ENCODE results near the gene BET1.
"Not testable (repeated sequence)": the region's sequence is repeated elsewhere in the genome, so short reads cannot be mapped to it uniquely, and the experiment has no call there.

BET1 gene

DNA sequence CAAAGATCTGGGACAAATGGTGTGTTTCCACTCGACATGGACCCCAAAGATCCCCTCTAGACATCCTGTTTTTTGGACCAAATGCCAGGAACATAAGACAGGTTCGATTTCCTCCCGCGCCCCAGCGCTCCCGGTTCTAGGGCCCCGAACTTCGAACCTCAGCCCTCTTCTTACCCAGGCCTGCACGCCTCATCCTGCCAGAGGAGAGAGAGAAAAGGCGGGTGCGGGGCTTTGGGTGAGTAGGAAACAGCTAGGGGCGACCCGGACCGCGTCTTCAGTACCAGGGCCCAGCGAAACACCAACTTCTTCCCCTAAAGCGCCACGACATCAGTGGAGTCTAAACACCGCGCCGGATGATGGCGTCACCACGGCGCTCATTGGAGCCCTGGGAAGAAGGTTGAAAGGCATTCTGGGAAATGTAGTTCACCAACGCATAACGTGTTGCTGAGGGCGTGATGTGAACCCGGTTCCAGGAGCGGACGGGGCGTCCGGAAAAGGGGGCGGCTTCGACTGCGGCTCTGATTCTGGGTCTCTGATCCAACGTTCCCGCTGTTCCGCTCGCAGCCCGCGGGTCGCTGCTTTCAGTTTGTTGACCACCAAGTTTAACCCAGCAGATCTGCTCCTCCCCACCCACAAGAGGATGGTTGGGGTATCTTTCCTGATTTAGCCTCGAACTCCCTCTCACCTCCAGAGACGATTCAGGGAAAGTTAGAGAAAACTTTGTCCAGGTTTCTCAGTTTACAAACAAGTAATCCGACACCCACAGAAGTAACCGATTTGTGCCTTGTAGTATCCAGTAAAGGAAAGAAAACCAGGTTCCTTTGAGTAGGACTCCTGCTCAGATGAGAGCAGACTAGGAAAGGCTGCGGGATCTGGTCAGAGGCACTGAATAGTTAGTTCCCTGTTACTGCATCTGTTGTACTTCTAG is at the start of gene BET1:
TSS of gene BET1 (minus strand) at position 332 of the 928 bp plus-strand sequence. CDS start at position 193, 139 bp downstream.
- peak; percentile 91 for DNase-seq

- DNase-seq = no peak
These were observed 49.4 kb upstream of the BET1 start for GRCh38 chr7:94053532-94053931.

- DNase-seq = no peak
These were observed 48.4 kb upstream of the BET1 start for GRCh38 chr7:94052398-94053180.

DNA sequence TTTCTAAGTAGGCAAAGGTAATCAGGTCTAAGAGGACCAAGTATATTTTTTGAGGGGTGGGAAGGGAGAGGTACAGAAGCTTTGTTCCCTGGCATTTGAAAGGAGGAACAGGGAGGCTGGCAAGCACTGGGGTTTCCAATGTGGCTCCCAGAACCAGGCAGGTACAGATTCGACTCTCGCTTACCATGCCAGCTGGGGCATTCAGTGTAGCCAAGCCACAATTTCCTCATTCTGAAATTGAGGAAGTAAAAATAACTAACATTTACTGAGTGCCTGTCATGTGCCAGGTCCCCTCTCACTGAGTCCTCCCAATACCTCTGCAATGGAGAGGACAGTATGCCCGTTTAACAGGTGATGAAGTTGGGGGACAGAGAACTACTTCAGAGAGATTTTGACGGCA is 45.9 kb upstream of the BET1 start:
- DNase-seq = no peak

- no peak for DNase-seq
These were observed 45.5 kb upstream of the BET1 start for GRCh38 chr7:94049615-94050014.

DNA sequence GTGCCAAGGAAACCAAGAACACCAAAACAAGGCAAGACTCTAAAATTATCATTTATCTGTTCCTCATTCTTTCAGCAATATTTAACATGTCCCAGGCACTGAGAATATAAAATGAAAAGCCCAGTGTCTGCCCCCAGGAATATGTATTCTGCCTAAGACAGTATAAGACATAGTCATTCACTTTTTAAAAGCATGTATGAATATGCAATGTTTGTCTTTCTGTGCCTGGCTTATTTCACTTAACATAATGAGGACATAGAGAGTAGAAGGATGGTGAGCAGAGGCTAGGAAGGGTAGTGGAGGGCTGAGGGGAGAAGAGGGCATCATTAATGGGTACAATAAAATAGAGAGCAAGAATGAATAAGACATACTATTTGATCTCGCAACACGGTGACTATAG is 44.6 kb upstream of the BET1 start:
- DNase-seq = no peak

DNA sequence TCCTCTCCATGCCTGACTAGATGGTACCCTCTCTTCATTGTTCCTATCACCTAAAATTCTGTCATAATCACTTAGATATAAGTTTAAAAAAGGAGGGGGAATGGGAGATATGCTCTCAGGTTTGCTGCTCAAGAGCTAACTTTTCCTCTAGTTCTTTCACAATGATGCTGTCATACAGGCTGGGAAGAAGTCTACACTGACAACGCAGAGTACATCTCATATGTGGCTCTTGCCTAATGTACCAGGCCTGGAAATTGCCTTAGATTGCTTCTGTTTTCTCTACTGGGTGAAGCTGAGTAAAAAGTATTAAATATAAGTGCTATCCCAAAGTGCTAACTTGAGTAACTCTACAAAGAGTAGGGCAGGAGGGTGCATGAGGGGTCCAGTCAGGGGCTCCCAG is 43.8 kb upstream of the BET1 start:
- DNase-seq = no peak

- DNase-seq = no peak
These were observed 41.4 kb upstream of the BET1 start for GRCh38 chr7:94045581-94045980.

GRCh38 chr7:94044806-94045205 is 40.7 kb upstream of the BET1 start:
- DNase-seq = no peak

GRCh38 chr7:94043299-94043698 is 39.1 kb upstream of the BET1 start:
- DNase-seq = no peak

DNA sequence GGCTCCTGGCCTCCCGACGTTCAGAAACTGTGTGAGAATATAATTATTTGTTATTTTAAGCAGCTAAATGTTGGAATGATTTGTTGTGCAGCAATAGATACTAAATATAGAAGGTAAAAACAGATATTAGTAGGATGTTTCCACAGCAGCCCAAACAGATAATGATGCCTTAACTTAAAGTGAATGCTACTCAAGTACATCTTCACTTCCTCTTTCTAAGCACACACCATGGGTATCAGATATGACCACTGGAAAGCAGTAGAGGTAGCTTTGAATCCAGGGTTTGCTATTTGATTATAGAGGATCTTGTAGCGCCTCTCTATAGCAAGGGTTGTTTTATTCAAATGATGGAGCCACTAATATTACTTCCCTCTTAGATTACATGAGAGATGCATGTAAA is 38.2 kb upstream of the BET1 start:
- DNase-seq = no peak

DNA sequence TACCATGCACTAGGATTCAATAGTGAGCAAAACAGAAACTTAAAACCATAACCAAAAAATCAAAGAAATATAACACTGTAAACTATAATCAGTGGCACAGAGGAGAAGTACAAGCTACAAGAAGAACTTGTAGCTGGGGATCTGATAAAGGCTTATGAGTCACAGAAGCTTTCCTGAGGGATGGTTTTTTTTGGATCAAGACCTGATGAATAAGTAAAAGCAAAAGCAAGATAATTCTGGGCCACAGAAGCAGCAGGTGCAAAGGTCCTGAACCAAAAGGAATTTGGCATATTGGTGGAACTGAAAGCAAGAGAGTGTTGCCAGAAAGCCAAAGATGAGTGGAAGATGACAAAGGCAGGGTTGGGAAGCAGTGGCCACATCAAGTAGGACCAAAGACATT is 37.4 kb upstream of the BET1 start:
- no peak for DNase-seq

DNA sequence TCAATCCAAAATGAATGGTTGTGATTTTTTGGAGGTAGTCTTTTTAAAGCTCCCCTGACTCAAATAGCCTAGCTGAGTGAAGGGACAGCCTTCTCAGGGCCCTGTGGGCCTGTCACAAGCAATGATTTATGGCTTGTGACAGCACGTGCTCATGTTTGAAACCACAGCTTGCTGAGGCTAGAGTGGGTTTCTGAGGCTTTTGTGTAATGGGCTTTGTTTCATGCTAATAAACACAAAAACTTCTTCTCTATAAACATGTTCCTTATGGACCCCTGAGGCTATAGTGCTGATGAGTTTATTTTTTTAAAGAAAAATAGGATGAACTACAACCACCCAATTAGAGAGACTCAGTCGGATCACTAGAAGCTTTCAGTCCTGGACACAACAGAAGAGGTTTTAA is 36.1 kb upstream of the BET1 start:
- DNase-seq = no peak

DNA sequence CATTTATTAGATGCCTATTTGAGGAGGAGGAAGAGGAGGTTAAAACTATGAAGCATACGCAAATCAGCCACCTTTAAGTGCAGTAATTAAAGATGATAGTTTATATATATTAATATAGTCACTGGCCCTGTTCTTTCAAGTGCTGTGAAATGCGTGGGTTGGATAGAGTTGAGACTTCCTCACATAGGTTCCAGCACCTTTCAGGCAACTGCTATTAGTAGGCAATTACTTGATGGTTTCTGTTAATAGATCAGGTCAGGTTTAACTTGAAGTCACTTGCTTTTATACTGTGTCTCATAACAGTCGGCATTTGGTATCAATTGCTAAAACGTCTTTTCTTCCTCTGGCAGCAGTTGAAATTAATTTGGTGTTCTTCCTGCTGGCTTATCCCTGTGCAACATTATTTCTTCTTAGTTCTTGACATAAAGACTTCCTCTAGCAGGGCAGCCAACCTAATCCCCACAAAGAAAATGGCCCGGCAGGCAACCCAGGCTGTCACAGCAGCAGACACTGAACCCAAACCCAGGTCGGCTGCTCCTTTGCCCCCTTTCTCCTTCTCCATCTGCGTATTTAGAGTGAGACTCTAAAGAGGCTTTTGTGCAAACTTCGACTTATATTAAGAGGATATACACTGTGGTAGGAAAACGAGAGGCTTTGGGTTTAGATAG is 35.3 kb upstream of the BET1 start:
- DNase-seq = no peak

- DNase-seq = no peak
These were observed 27.7 kb upstream of the BET1 start for GRCh38 chr7:94031865-94032264.

DNA sequence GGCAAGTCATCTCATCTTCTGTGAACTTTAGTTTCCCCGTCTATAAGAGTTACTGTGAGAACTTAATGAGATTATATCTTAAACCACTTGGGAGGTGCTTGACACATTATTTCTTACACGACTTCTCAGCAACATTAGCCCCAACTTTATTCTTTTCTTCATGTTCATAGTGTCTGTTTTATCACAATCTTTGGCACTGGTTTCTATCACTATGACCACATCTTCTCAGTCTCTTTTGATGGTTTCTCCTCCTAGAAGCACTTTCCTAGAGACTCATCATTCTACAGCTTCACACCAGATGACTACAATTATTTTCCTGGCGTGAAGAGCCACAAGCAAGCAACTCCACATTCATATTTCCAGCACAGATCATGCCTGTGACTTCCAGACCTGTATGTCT is 26.5 kb upstream of the BET1 start:
- no peak for DNase-seq

- DNase-seq = no peak
These were observed 25.8 kb upstream of the BET1 start for GRCh38 chr7:94029976-94030375.

DNA sequence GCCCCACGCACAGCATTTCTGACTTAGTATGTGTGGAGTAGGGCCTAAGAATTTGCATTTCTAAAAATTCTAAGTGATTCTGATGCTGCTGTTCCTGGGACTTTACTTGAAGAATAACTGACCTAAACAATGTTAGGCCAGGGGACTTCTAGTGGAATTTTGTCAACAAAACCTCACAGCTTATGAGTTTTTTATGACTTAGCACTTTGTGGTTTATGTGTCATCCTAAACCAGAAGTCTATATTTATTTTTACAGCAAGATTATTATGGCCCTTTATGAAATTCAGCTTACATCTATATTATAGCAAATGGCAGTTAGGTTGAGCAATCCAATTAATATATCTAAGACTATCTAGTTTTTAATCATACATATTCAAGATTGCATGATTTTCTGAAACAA is 24.6 kb upstream of the BET1 start:
- no peak for DNase-seq

DNA sequence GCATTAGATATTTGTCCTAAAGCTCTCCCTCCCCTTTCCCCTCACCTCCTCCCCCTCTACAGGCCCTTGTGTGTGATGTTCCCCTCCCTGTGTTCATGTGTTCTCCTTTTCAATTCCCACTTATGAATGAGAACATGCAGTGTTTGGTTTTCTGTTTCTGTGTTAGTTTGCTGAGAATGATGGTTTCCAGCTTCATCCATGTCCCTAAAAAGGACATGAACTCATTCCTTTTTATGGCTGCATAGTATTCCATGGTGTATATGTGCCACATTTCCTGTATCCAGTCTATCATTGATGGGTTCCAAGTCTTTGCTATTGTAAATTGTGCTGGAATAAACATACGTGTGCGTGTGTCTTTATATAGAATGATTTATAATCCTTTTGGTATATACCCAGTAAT is 22.5 kb upstream of the BET1 start:
- not testable (repeated sequence) for DNase-seq

- DNase-seq = no peak
These were observed 18.4 kb upstream of the BET1 start for GRCh38 chr7:94022550-94022949.

GRCh38 chr7:94016786-94017185 is 12.6 kb upstream of the BET1 start:
- no peak for DNase-seq

- DNase-seq = no peak
These were observed 11.4 kb upstream of the BET1 start for GRCh38 chr7:94015538-94015937.

- DNase-seq = no peak
These were observed 8.6 kb upstream of the BET1 start for GRCh38 chr7:94012746-94013145.

Data from activated T-cell treated with anti-CD3 and anti-CD28 coated beads for 4 hours (primary cell).